ENCODE data around the gene DGLUCY. TPM values are rescaled to one million over a fixed set of nuclear protein-coding genes. Genes with fewer than 3 reads are reported as not detected.

DGLUCY gene
- polyA plus RNA-seq, 1 experiment = 22.1 TPM

DNA sequence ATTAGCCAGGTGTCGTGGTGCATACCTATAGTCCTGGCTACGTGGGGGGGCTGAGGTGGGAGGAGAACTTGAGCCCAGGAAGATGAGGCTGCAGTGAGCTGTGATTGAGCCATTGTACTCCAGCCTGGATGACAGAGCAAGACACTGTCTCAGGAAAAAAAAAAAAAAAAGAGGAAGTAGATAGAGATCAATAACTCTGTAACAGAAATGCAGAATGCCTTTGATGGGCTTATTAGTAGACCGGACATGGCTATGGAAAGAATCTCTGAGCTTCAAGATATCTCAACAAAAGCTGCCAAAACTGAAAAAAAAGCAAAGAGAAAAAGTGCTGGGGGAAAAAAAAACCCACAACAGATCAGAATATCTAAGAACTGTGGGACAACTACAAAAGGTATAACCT, 93.1 kb downstream of the DGLUCY start:
- no peak for DNase-seq (ENCODE audit: low read depth, low spot score)
- H3K9me3 ChIP-seq (ENCODE audit: control insufficient read depth, insufficient read depth, low read length) = peaks cover 4% of the 10 kb centered on the region; the same call in 1 of the 2 replicates
- no peak overlapping the region for H3K4me3 ChIP-seq (ENCODE audit: low read depth, low read length)
- H3K27ac ChIP-seq (ENCODE audit: low read depth, low read length) = no peak overlapping the region
- H3K27me3 ChIP-seq (ENCODE audit: control insufficient read depth, insufficient read depth, low read length) = no peaks in the 10 kb centered on the region
- POLR2A ChIA-PET = no interaction called here
- TF ChIP-seq, protein P1, sequence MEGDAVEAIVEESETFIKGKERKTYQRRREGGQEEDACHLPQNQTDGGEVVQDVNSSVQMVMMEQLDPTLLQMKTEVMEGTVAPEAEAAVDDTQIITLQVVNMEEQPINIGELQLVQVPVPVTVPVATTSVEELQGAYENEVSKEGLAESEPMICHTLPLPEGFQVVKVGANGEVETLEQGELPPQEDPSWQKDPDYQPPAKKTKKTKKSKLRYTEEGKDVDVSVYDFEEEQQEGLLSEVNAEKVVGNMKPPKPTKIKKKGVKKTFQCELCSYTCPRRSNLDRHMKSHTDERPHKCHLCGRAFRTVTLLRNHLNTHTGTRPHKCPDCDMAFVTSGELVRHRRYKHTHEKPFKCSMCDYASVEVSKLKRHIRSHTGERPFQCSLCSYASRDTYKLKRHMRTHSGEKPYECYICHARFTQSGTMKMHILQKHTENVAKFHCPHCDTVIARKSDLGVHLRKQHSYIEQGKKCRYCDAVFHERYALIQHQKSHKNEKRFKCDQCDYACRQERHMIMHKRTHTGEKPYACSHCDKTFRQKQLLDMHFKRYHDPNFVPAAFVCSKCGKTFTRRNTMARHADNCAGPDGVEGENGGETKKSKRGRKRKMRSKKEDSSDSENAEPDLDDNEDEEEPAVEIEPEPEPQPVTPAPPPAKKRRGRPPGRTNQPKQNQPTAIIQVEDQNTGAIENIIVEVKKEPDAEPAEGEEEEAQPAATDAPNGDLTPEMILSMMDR (IDR thresholded peaks at IDR 0.05; ENCODE audit: low read depth, low read length) = no peak
- CTCF ChIA-PET = interaction anchor here (0.6 kb wide), 3 partner anchors 78 to 688 kb away, joined by 3 to 6 read pairs (median 5); no protein-coding TSS in a partner anchor

DNA sequence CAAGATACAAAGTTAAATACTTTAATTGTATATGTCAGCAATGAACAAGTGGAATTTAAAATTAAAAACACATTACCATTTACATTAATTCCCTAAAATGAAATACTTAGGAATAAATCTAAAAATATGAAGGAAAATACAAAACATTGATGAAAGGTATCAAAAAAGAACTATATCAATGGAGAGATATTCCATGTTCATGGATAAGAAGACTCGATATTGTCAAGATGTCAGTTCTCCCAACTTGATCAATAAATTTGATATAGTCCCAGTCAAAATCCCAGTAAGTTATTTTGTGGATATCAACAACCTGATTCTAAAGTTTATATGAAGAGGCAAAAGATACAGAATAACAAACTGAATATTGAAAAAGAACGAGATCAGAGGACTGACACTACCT, 97.1 kb downstream of the DGLUCY start:
- Histone ChIP-seq H3K27ac (ENCODE audit: low read depth, low read length) (no peak overlapping the region), H3K27me3 (ENCODE audit: control insufficient read depth, insufficient read depth, low read length) (no peaks in the 10 kb centered on the region), H3K4me3 (ENCODE audit: low read depth, low read length) (no peak overlapping the region), H3K9me3 (ENCODE audit: control insufficient read depth, insufficient read depth, low read length) (no peaks in the 10 kb centered on the region)
- TF ChIP-seq, protein P1 (IDR thresholded peaks at IDR 0.05; ENCODE audit: low read depth, low read length) = no peak
- ChIA-PET POLR2A (no interaction called here), CTCF (interaction anchor here (1.3 kb wide), 1 partner anchor 76 kb away, joined by 3 read pairs; no protein-coding TSS in a partner anchor)
- no peak for DNase-seq (ENCODE audit: low read depth, low spot score)

DNA sequence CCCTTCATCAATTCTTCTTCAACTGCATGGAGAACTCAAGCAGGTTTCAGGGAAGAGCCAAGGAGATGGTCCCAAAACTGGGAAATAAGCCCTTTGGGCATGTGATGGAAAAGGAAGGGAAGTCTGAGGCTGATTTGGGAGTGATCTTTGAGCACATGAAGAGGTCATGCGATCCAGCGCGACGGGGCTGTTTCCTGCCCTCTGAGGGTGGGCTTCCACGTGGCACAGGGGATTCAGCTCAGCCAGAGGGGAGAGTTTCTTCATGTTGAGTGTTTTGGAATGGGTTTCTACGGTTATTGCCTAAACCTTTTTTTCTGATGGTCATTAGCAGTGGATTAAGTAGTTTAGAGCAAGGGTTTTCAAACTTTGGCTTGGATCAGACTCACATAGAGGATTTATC, 100.4 kb downstream of the DGLUCY start:
- POLR2A ChIA-PET = no interaction called here
- no peak overlapping the region for H3K27ac ChIP-seq (ENCODE audit: low read depth, low read length)
- DNase-seq (ENCODE audit: low read depth, low spot score) = no peak
- no peak overlapping the region for H3K4me3 ChIP-seq (ENCODE audit: low read depth, low read length)
- no peaks in the 10 kb centered on the region for H3K27me3 ChIP-seq (ENCODE audit: control insufficient read depth, insufficient read depth, low read length)
- CTCF ChIA-PET = interaction anchor here (1.5 kb wide), 1 partner anchor 72 kb away, joined by 3 read pairs; no protein-coding TSS in a partner anchor
- H3K9me3 ChIP-seq (ENCODE audit: control insufficient read depth, insufficient read depth, low read length) = no peaks in the 10 kb centered on the region
- TF ChIP-seq, protein P1 (IDR thresholded peaks at IDR 0.05; ENCODE audit: low read depth, low read length) = no peak

- Histone ChIP-seq H3K27ac (ENCODE audit: low read depth, low read length) (no peak overlapping the region), H3K9me3 (ENCODE audit: control insufficient read depth, insufficient read depth, low read length) (no peaks in the 10 kb centered on the region), H3K4me3 (ENCODE audit: low read depth, low read length) (no peak overlapping the region), H3K27me3 (ENCODE audit: control insufficient read depth, insufficient read depth, low read length) (no peaks in the 10 kb centered on the region)
- DNase-seq (ENCODE audit: low read depth, low spot score) = no peak
- ChIA-PET CTCF (interaction anchor here (1.5 kb wide), 1 partner anchor 71 kb away, joined by 3 read pairs; no protein-coding TSS in a partner anchor), POLR2A (no interaction called here)
- TF ChIP-seq, protein P1 (IDR thresholded peaks at IDR 0.05; ENCODE audit: low read depth, low read length) = no peak
These were observed 101.5 kb downstream of the DGLUCY start for GRCh38 chr14:91215381-91215780.

- no peaks in the 10 kb centered on the region for H3K9me3 ChIP-seq (ENCODE audit: control insufficient read depth, insufficient read depth, low read length)
- TF ChIP-seq, protein P1 (IDR thresholded peaks at IDR 0.05; ENCODE audit: low read depth, low read length) = no peak
- CTCF ChIA-PET = no interaction called here
- DNase-seq (ENCODE audit: low read depth, low spot score) = no peak
- no peak overlapping the region for H3K27ac ChIP-seq (ENCODE audit: low read depth, low read length)
- POLR2A ChIA-PET = no interaction called here
- no peak overlapping the region for H3K4me3 ChIP-seq (ENCODE audit: low read depth, low read length)
- H3K27me3 ChIP-seq (ENCODE audit: control insufficient read depth, insufficient read depth, low read length) = no peaks in the 10 kb centered on the region
These were observed 102.9 kb downstream of the DGLUCY start for GRCh38 chr14:91216731-91217226.
